HG02623 (cell line): Measurements from ENCODE around the gene OLFML1.

Source experiments
- ATAC-seq: cut with Tn5 transposase; IDR thresholded peaks from one replicate; pipeline ENCODE4 v1.9.1; 2021; ENCODE audit warnings: moderate library complexity; ENCODE audit not compliant: unreplicated experiment

The OLFML1 gene

DNA sequence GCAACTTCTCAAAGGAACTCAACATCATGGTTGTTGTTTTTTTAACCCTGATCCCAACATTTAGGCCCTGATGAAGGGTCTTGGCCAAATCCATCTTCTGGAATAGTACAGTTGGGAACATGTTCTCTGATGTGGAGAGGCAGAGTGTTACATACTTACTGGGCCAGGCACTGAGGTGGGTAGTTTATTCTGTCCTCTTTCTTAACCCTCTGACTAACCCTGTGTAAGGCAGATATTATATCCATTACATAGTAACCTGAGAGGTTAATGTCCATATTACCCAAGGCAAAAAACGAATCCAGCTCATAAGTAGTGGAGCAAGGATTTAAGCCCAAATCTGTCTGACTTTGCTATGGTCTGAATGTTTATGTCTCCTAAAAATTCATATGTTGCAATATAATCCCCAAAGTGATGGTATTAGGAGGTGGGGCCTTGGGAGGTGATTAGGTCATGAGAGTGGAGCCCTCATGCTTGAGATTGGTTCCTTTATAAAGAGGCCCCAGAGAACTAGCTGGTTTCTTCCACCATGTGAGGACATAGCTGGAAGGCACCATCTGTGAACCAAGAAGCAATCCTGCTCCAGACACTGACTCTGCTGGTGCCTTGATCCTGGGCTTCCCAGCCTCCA is 44.8 kb downstream of the OLFML1 start:
- ATAC-seq: no peak

DNA sequence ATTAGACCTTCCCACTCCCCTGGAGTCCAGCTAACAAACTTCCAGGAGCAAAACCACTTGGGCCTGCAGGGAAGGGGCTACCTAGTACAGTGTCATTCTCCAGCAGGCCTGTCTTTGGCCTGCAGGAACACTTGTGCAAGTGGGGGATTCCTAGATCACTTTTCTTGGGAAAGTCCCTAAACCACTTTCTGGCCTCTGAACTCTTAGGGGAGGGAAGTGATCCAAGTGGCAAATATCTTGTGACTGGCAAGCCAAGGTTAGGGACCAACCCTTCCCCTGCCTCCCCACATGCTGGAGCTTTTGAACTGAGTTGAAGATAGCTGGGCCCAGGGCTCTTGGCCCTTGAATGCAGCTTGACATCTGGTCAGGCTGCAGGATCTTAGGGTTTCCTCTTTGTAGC is 45.7 kb downstream of the OLFML1 start:
- no peak for ATAC-seq

DNA sequence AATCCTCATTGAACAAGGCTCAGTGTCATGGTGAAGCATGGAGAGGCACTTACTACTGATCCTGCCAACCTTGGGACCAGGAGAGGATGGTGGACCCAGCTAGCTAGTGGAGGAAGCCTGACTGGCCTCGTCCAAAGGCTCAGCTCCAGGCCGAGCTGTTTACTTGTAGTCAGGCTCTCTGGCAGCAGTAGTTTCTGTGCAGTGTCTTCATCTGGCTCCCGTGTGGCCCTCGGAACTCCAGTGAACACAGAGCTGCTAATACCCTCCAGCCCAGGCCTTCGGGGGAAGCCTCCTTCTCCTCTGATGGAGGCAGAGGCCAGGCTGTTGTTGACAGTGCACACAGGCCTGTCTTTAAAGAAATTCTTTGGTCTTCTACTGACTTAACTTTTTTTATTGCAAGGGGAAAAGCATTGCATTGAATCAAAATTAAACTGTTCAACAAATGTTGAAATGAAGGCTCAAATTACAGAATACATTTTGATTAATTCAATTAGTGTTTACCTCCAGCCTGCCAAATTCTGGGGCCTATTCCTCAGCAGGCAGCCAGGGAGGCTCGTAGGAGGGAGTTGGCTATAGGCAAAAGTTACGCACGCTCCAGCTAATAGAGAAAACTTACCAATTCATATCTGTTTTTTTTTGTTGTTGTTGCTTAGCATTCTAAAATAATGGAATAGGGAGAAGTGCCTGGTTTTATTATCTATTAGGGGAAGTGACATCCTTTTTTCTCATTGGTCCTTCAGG is 47.3 kb downstream of the OLFML1 start:
- ATAC-seq: no peak

DNA sequence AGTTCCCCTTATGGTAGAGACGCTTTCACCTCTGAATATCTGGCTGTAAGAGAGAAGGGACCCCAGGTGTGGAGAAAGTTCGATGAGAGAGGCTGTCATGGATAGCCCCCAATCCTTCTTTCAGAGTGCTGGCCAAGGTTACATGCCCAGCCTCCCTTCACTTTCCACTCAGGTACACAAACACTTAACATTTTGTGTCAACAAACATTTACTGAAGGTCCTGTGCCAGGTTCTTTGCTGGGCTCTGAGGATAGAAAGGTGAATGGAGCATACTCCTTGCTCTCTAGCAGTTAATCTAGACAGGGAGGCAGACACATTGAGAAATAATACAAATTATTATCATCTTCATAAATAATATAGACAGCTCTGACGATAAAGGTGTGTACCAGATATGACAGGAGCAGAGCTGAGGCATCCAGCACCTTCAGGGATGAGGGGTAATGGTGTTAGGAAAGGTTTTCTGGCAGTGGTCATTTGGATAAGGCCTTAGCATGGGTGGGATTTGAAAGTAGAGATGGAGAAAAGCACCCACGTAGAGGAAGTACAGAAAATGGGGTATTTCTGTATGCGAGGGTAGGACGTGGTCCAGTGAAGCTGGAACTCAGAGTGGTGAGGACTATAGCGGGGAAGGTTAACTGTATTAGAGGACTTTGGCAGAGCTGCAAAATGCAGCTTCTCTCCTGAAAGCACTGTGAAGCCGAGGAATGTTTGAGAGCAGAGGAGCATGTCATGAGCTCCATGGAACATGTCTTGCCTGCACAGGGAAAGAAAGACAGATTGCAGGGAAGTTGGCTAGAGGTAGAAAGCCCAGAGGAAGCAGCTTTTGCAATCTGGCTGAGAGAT is 48.1 kb downstream of the OLFML1 start:
- ATAC-seq: peak; percentile 30

DNA sequence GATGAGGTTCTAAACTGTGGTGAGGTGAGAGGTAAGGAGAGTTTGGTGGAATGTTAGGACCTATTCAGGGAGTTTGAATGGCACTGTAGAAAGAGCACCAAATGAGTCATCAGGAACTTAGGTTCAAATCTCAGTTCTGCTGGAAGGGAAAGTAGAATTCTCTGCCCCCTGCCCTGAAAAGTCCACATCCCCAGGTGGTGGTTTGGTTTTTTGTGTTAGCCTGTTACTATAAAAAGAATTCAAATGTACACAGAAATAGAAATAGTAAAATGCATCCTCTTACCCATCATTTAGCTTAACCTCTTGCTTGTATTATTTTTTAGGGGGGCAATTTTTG is 48.7 kb downstream of the OLFML1 start:
- ATAC-seq: peak; percentile 56

DNA sequence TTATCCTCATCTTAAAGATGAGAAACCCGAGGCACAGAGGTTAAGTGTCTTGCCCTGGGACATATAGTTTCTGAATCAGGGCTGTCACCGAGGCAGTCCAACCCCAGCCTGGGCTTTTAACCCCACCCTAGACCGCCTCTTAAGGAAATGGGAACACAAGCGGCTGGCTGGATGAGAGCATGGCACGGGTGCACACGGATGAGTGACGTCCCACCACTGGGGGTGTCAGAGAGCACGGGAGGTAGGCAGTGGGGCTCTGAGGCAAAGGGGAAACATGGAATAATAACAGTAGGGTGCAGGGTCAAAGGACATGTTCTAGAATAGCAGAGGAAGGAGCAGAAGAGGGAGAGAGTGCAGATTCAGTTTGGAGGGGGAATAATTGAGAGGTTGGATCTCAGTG is 50.8 kb downstream of the OLFML1 start:
- no peak for ATAC-seq

DNA sequence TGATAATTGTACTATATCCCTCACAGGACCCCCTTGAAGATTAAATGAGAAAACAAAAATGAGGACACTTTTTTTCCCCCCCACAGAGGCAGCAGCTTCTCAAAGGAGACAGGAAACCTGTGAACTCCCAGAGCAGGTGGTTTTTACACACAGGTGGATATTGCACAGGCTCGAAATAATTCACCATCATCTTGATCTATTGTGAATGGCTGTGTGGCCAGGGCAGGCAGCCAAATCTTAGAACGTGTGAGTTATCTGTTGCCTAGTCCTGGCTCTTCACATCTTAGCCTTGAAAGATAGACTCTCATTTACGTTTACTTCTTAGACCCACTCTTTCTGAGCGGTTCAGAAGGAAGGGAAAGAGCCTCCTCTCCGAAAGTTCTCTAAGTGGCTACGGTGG is 52.0 kb downstream of the OLFML1 start:
- ATAC-seq: no peak

DNA sequence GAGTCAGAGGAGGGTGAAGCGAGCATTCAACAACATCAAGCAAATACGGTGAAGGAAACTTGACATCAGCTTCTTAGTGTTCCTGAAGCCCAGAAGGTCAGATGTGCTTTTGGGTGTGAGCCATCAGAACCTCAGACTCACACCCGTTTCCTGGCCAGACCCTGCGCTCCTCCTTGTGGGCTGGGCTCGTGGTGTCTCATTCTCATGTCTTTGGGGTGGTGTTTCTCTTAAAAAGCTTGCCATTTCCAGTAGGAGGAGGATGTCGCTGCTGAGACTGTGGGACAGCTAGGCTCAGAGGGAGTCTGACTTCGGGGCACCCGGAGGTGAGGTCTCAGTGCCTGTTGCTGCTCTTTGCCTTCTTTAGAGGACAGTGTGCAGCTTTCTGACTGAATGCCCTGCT is 52.7 kb downstream of the OLFML1 start:
- no peak for ATAC-seq

DNA sequence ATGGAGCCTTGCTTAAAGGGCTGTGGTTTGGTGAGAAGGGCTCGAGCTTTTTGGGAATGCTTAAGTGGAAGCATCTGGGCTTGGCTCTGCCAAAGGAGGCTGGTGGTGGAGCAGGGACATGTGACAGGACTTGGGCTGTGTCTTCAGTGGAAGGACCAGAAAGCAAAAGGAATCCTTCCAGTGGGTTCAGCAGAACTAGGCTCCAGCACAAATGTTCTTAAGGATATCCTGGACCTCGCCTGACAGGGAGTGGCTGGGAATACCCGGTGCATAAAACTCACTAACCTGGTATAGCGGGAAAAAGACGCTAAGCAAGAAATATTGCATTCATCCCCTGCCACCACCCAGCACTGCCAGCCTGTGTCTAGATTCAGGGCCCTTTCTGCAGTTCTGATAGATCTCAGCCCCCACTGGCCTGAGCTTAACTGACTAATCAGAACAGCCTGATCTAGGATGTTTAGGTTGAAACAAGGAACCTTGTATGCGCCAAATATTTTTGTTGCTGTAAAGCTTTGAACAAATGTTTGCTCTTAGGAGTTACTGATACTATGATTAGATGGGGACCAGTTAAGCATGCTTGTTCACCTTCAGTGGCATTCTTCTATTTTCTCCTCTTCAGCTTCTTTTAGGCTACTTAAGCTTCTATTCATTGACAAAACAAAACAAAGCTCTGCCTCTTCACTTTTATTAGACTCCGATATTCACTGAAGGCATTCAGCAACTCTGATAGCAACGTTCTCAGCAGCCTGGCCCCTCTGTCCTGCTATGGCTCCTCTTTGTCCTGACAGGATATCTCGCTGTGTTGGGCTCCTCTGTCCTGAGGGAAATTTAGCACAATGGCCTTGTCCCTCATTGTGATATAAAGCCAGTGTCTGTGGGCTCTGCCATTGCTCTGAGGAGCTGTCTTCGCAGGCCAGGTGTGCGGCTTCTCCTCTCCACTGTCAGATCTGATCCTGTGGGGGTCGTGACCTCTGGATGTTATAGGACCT is 53.5 kb downstream of the OLFML1 start:
- ATAC-seq: no peak

DNA sequence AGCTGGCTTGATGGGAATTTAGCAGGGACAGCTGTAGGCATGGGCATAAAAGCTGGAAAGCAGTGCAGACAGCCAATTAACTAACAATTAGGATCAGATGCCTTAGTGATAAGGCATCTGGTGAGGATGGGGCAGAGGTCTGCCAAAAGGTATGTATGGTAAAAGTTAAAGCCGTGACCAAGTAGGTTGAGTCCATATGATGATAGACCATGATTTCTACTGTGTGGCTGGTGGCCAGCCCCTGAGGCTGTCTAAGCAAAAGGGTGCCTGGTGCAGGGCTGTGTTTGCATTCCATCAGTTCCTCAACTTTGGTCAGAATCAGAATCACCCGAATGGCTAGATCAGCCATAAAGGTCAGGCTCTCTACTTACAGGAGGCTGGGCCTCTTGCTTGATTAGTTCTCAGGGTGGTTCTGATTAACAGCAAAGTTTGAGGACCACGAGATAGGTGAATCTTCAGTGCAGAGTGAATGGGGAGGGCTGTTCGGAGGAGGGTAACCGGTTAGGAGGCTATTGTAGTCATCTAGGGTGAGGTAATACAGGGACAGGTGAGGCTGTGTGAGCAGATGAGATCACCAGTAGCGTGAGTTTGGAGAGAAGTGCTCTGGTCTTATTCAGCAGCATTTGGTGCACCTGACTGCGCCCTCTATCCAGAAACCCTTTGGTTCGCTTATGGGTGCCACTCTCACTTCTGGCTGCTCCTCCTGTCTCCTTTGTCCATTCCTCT is 55.7 kb downstream of the OLFML1 start:
- no peak for ATAC-seq

DNA sequence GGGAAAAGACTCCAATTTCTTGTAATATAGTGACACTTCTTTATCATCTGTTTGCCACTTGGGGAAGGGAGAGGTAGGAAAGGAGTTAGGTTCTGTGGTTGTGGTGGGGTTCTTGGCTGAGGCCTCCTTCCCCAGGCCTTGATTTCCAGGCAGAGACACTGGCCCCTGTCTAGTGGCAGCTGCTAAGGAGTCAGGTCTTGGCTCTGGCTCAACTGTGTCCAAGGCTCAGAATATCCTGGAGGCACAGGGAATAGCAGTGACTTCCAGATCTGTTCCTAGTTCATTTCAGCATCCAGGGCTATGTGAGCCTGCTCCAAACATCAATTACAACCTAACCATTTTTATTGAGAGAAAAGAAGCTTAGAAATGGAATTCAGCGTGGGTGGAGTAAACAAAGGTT is 58.0 kb downstream of the OLFML1 start:
- ATAC-seq: no peak

DNA sequence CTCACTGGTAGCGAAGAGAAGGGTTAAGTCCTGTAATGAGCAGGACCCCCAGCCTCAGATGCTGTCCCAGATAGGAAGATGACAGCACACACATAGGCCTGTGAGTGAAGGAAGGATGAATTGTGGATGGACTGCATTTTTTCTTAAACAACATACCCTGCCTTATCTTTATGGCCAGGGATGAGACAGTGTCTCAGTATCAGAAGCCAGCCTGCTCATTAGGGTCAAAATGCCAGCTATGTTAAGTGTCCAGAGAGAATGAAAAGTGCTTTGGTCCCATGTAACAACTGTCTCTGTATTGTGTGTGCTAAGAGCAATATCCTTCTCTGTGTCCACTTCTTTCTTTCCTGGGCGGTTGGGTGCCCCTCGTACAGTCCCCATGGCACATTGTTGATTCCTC is 58.7 kb downstream of the OLFML1 start:
- ATAC-seq: no peak

DNA sequence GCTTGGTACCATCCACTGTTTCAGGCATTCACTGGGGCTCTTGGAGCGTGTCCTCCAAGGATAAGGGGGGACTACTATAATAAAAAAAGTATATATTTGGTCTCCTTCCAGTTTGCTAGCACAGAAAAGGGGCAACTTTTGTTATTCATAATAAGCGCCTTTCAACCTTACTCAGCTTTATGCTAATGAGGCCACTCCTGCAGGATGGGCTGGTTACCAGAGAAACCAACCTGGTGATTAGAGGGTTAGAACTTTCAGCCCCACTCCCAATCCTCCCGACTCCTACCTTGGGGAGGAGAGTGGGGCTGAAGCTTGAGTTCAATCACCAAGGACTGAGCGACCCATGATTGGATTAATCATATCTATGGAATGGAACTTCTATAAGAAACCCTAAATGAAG is 60.3 kb downstream of the OLFML1 start:
- ATAC-seq: no peak

DNA sequence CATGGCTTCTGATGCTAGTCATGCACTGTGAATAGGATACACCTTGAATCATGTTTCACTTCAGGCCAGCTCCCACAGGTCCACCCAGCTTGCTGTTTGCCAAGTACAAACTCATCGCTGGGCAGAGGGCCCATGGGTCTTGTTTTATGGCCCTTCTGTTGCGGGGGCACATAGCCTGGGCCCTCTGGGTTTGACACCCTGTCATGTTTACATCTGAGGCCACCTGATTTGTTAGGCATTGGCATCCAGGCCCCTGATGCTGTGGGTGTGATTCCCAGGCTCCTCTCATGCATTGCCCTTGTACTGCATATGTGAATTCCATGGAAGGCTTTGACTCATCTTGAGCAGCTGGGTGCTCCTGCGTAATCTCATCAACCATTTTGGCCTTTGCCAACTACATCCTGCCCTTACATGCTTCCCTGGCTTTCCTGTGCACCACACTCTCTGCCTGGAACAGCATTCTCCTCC is 61.1 kb downstream of the OLFML1 start:
- no peak for ATAC-seq

DNA sequence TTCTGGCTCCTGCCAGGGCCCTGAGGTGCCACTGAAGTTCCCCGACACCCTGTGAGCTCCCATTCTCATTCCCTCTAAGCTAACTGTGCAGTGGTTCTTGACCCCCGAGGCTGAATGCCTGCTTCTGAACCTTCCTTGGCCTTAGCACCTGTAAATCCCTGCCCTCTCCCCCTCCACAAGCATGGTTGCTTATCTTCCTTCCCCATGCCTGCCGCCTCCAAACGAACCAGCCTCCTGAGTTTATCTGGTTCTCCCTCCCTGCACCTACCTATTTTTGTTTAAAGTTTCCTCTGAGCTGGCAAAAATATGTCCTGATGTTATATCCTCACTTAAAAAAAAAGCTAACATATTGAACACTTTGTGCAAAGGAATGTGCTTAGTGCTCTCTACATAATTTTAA is 62.4 kb downstream of the OLFML1 start:
- no peak for ATAC-seq

DNA sequence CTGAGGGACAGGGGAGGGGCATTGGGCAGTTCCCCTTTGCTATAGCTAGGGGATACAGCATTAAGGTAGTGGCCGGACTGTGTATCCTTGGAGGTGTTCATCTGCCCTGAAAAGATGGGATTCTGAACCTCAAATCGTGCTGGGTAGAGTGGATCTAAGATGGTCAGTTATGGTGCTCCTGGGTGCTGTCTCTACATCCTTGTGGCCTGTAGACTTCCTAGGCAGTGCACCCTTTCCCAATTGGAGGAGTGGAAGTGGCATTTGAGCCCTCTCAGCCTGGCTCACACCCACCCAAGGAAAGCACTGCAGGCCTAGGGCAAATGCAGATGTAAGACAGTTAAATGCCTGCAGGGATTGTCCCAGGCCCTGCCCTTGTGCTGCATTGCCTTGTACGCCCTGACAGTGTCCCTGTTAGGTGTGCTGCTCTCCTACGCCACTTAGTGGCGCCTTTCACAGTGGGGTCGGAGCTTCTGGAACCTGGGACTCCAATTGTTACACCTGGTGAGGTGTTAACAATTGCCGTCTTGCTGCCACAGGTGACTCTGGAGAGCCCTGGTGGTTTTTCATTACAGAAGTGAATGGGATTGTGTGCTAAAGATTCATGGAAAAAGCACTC is 63.5 kb downstream of the OLFML1 start:
- peak; percentile 84 for ATAC-seq

DNA sequence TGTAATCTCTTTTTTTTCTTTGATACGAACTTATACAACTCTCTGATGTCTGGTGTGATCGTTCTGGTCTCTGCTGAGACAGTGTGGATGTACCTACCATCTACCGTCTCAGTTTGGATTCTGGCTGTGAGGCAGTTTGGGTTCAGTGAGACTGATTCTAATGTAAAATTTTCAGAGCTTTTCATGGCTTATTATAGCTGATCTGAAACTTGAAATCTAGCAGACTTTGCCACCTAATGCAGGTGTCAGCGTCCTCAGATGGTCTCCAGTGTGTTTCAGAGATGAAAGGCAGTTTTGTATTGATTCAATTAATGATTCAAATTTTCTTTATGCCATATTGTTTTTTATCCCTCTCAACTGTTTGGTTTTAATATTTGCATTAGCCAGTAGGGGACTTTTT is 64.4 kb downstream of the OLFML1 start:
- ATAC-seq: no peak

DNA sequence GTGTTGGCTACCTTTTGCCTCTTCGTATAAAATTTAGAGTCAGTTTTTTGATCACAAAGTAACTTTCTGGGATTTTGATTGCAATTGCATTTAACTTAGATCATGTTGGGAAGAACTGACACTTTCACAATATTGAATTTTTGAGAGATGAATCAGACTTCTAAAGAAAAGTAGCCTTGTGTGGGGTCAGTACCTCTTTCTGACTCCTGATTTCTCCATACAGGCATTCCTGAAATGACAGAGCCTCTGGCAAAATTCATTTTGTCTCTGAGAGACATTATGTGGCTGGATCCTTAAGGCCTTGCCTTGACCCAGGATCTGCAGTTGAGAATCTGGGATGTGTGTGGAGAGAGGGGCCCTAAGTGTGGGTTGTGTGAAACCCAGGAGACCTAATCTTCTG is 66.3 kb downstream of the OLFML1 start:
- ATAC-seq: no peak

DNA sequence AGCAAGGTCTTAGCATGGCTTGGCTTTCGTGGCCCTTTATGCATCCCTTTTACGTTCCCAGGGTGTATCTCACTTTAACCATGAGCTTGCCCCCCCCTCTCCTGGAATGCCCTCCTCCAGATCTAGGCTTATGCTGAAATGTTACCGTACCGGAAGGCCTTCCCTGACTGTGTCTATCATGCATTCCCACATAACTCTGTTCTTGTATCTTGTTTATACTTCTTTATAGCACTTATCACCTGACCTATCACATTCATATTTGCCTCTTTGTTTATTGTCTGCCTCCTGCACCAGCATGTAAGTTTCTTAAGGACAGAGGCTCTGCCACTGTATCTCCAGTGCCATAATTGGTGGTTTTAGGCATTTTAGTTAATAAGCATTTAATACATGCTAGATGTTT is 67.4 kb downstream of the OLFML1 start:
- no peak for ATAC-seq
